HG03354 (cell line): ENCODE measurements around the gene PLPP3.
"Not testable (repeated sequence)": the region's sequence is repeated elsewhere in the genome, so short reads cannot be mapped to it uniquely, and the experiment has no call there.

Source experiments
- ATAC-seq: cut with Tn5 transposase; IDR thresholded peaks from one replicate; pipeline ENCODE4 v1.9.1; 2021; ENCODE audit warnings: mild to moderate bottlenecking; ENCODE audit not compliant: unreplicated experiment, poor library complexity, severe bottlenecking

Gene PLPP3

DNA sequence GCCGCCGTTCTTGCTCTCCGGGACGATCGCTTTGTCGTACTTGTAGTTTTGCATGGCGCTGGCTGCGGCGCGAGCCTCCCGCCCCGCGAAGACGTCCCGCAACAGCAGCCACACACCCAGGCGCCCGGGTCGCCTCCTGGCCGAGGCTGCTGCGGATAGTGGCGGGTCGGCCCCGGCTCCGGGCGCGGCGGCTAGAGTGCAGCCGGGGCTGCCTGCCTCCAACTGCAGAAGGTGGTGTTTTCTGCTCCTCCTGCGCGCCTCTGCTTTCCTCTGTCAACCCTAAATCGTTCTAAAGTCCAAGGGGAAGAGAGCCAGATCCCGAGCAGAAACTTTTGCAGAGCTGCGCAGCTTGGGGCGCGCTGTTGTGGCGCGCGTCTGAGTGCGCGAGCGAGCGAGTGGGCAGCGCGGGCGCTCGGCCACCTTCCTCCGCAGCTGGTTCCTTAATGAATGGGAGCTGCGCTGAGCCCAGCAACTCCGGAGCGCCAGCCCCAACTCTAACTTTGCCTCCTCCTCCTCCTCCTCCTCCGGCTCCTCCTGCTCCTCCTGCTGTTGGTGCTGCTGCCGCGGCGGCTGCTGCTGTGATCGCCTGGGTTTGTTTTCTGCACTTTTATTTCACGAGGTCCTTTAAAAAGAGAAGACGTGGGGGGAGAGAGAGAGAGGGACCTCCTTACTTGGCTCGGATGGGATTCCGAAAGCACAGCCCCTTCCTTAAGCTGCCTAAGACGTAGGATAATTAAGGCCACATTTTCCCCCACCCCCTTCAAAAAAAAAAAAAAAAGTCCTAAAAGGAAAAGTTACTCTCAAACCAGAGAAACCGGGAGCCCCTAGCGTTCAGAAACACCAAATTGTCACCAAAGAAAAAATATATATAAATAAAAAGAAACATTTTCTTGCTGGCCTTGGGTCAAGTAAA lies at the start of gene PLPP3:
Gene PLPP3 (minus strand): TSS at position 601 of the 913 bp plus-strand sequence. CDS start 547 bp downstream, at position 54.
- ATAC-seq = peak; percentile 50

DNA sequence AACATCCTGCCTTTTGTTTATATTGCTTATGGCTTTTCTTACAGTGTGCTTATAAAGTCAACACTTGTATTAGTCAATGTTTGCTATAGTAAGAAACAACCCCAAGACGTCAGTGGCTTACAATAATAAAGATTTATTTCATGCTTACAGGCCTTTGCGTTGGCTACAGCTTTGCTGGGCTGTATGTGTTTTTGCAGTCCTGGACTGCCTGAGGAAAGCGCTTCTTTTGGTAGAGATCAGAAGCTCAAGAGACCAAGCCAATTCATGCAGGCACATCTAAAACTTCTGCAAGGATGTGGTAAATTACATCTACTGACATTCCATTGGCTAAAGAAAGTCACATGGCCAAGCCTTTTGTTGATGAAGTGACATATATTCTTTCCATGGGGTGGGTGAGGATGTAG lies 48.3 kb upstream of the PLPP3 start:
- ATAC-seq = no peak

DNA sequence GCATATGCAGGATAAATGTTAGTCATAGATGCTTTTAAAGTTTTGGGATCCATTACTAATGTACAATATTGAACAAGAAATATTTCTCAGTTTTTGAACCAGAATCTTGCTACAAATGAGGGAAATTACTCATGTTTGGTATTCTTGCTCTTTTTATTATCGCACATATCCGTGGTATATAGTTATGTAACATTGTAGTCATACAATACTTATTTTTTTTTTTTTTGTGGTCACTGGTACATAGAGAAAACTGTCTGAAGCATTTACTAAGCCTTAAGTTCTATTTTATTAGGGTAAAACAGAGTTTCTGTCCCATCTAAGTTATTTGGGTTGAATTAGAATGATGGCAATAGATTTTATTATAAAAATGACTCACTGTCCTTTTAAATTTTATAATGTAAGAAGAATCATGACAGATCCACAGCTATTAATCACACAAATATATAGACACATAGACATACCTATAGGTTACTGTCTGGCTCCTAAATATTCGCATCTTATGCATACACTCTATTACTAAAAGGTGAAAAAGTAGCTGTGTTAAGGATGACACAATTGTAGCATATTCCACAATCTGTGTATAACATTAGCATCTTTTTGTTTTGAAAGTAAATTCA lies 47.8 kb upstream of the PLPP3 start:
- no peak for ATAC-seq

DNA sequence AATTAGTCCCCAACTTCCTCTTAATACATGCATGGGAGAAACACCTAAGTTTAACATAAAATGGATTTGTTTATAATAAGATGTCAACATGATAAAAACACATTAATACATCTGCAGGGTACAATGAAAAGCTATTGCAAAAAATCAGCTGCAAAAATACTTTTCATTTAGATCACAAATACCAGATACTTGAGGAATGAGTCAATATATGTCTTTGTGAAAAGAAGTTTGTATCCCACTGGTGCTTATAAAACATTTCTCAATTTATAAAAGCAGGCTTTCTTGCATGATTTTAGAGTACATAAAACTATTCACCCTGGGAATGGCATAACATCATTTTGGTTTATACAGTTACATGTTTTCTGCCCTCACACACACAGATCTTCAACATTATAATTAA lies 47.2 kb upstream of the PLPP3 start:
- no peak for ATAC-seq

DNA sequence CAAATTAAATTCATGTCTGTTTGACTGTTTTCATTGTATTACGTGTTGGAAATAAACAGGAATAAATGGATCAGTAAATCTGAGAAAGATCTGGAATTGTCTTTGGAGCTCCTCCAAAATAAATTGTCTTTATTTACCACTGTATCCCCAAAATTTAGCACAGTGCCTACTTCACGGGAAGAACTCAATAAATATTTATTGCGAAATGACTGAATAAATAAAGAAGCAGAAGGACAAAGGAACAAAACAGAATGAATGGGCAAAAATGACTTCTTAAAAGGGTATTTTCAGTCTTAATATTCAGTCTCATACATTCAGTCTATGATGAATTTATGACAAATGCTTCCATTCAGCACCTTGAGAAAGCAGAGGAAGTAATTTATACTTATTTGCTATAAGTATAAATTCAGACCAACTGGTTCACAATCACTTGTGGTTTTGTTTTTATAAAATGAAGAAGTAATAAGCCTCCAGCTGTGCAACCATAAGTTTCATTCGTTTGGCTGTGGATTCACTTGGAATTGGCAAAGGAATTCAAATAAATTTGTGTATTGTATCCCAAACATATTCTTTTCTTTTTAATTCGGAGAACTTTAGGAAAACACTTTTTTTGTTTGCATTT lies 46.6 kb upstream of the PLPP3 start:
- ATAC-seq = no peak

DNA sequence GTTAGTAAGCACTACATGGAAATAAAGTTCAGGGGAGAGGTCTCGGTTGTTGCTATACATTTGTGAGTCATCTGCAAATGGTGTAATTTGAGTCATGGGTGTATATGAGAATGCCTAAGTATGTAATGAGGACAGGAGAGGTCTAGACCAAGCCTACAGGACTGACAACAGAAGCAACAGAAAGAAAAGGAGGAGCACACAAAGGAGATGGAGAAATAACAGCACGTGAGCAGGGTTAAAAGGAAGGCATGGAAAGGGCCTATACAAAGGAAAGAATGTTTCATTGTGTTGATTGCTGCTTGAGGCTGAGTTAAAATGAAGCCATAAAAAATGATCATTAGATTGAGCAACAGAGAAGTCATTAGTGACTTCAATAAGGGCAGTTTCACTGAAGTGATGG lies 37.8 kb upstream of the PLPP3 start:
- no peak for ATAC-seq

DNA sequence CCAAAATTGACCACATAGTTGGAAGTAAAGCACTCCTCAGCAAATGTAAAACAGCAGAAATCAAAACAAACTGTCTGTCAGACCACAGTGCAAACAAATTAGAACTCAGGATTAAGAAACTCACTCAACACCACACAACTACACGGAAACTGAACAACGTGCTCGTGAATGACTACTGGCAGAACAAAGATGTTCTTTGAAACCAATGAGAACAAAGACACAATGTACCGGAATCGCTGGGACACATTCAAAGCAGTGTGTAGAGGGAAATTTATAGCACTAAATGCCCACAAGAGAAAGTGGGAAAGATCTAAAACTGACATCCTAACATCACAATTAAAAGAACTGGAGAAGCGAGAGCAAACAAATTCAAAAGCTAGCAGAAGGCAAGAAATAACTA lies 31.4 kb upstream of the PLPP3 start:
- ATAC-seq = not testable (repeated sequence)

DNA sequence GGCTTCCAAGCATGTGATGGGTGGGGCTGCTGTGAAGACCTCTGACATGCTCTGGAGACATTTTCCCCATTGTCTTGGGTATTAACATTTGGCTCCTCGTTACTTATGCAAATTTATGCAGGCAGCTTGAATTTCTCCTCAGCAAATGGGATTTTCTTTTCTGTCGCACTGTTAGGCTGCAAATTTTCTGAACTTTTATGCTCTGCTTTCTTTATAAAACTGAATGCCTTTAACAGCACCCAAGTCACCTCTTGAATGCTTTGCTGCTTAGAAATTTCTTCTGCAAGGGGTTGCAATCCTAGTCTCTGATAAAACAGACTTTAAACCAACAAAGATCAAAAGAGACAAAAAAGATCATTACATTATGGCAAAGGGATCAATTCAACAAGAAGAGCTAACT lies 30.7 kb upstream of the PLPP3 start:
- not testable (repeated sequence) for ATAC-seq

DNA sequence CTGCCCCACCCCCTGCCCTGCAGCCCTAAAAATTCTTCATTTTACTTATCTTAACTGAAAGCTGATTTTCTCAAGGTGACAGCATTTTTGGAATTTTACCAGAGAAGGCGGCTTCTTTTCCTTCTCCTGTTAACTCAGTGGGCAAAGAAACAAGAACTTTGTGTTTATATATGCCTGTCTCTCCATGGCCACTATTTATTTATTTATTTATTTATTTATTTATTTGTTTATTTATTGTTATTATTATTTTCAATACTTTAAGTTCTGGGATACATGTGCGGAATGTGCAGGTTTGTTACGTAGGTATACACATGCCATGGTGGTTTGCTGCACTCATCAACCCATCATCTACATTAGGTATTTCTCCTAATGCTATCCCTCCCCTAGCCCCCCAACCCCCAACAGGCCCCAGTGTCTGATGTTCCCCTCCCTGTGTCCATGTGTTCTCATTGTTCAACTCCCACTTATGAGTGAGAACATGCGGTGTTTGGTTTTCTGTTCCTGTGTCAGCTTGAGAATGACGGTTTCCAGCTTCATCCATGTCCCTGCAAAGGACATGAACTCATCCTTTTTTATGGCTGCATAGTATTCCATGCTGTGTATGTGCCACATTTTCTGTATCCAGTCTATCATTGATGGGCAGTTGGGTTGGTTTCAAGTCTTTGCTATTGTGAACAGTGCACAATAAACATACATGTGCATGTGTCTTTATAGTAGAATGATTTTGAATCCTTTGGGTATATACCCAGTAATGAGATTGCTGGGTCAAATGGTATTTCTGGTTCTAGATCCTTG lies 16.2 kb upstream of the PLPP3 start:
- not testable (repeated sequence) for ATAC-seq

DNA sequence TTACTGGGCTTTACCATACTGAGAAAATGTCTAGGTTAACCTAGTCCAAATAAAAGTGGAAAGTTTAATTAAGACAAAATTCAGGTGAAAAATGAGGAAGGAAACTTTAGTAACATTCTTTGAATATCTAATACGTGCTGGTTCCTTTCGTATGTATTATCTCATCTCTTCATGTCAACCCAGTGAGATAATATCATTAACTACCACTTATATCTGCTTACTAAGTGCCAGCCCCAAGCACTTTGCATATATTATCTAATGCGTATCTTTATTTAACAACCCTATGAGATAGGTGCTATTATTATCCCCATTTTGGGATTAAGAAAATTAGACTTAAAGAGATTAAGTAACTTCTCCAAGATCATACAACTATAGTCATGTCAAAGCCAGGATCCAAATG lies 12.5 kb upstream of the PLPP3 start:
- ATAC-seq = no peak

DNA sequence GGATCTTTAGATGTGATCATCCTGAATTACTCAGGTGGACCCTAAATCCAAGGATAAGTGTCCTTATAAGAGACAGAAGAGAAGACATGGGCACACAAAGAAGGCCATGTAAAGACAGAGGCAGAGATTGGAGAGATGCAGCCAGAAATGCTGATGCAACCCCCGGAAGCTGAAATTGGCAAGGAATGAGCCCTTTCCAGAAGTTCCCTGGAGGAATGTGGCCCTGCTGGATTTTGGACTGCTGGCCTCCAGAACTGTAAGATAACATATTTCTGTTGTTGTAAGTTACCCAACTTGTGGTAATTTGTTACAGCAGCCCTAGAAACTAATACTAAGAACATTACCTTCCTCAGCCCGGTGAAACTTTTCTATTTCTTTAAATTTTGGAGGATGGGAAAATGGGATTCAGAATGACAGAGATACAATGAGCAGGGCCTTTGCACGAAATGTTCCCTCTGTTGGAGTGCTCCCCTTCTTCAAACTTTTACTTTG lies 11.2 kb upstream of the PLPP3 start:
- ATAC-seq = no peak

DNA sequence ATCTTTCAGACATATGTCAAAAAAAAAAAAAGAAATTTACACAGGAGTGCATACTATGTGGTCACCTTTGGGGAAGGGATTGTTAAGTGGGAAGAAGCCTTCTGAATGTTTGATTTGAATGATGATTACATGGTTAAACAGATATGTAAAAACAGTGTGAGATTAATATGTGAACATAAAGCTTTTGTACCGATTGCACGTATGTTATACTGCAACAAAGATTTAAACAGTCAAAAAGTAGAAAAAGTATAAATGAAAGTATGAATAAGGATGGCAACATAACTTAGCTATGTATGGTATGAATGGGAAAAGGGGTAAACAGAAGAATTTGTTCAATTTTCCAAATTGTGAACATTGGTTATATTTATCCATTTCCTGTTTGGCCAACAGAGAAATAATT lies 10.0 kb upstream of the PLPP3 start:
- no peak for ATAC-seq

DNA sequence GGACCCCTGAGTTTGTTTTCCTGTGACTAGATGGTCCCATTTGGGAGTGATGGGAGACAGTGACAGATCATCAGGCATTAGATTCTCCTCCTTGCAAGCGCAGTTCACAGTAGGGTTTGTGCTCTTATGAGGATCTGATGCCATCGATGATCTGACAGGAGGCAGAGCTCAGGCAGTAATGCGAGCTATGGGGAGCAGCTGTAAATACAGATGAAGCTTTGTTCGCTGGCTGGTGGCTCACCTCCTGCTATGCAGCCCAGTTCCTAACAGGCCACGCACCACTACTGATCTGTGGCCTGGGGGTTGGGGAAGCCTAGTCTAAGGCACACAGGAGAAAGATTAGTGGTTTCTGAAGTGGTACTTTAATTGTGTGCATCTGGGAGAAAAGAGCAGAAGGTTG lies 7.1 kb upstream of the PLPP3 start:
- ATAC-seq = no peak

DNA sequence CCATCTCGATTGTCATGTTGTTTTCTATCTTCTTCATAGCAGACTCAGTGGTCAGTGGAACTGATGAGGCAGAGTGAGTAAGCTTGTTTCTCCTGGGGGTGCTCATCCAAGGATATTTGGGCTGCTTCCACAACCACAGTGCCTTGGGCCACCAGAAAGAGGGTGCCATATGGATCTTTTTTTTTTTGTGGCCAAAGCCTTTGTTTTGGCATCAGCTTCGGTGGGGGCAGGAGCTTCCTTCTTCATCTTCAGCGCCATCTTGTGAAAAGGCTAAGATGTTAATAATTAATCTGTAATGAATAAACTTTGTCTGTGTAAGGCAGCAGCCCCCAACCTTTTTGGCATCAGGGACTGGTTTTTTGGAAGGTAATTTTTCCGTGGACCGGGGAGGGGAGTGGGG lies 6.6 kb upstream of the PLPP3 start:
- no peak for ATAC-seq

DNA sequence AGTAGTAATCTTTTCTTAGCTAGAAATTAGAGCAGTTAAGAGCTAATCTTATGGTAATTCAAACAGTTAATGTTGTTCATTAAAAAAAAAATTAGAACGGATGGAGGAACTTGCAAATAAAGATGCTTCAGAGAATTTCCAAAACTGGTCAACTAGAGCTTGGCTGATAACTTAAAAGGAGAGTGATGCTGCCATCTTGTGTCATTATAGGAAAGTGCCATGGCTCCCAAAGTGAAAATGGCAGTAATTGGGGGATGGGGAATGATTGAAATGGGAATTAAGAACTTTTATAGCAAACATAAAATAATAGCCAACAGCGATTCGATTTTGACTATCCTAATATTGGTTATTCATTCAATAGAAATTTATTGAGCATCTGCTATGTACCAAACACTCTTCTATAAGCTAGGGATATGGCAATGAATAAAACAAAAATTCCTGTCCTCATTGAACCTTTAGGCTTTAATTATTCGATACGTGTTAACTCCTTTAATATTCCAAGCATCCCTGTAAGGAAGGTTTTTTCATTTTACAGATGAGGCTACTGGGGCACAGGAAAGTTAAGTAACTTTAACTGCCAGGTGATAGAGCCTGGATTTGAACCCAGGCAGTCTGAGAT lies 5.7 kb upstream of the PLPP3 start:
- peak; percentile 54 for ATAC-seq

DNA sequence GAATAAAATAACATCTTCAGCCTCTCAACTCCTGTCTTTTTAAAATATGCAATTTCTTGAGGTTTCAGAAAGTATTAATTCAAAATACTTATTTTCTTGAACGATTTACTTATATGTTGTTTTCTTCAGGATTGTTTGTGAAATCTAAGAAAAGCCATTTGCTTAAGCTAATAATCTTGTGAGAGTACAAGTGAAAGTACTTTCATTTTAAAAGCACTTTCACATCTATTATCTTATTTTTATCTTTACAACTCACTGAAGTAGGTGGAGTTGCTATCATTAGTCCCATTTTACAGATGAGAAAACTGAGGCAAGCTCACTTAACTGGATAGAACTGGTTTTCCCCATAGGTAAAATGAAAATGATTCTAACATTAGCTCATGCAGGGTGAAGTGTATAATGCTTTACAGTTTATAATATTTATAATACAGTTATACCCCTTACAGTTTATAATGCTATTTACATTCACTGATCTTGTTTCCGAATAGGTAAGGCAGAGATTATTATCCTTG lies 4.7 kb upstream of the PLPP3 start:
- ATAC-seq = no peak

DNA sequence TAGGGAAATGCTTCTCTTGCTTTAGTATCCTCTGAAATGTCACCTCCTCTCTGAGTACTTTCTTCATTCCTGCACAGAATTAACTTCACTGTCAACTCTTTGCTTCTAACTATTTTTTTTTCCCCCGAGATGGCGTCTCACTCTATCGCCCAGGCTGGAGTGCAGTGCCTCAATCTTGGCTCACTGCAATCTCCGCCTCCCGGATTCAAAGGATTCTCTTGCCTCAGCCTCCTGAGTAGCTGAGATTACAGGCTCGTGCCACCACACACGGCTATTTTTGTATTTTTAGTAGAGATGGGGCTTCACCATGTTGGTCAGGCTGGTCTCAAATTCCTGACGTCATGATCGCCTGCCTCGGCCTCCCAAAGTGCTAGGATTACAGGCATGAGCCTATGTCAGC lies 1.4 kb upstream of the PLPP3 start:
- no peak for ATAC-seq

DNA sequence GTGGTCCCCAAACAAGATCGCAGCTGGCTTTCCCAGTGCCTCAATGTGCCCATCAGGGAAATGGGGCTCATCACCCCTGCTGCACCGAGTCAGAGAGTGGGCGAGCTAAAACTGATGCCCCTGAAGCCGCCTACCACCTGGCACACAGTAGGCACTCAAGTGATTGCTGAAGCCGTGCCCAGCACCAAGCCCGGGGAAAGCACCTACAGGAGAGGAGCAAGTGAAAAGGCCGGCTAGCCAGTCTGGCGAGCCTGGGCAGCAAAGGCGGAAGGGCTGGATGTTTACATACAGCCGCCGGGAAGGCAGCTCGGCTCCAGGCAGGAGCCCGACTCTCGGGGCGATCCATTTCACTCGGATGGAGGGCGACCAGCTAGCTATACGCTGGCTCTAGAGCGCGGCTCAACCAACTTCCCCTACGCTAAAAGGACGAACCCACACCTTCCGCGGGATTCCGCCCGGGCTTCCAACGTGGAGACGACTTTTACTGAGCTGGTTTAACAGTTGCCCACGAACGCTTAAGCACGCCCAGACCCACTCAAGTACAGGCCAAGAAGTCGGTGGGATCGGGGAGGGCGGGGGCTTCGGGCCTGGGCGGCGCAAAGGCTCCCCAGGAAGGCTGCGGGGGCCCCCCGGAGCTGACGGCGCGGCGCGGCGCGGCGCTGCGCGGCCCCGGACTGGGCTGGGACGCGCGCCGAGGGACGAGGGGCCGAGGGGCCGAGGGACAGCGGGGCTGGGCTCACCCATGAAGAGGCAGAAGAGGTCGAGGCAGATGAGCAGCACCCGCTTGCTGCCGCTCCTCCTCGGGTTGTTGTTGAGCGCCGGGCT lies 1.0 kb downstream of the PLPP3 start:
- peak; percentile 31 for ATAC-seq
